Effector memory CD8-positive, alpha-beta T cell (primary cell): ENCODE data around the gene PAQR3.

Source experiments
- ATAC-seq: fragments of 150-1000 bp; cut with Tn5 transposase; replicated peaks from 2 replicates; pipeline ENCODE4 v1.10.0; 2021; ENCODE audit warnings: mild to moderate bottlenecking, moderate library complexity
- DNase-seq, 3 experiments: peaks; one replicate each; pipeline ENCODE4 v3.0.0; 2021
- H3K27ac Mint-ChIP-seq, 2 donors: one replicate each; pipeline ENCODE4 v1.8.0; 2022; ENCODE audit warnings: mild to moderate bottlenecking in 2 of 2, mixed read lengths in 2 of 2, moderate library complexity in 2 of 2
- H3K27me3 Mint-ChIP-seq, 2 donors: one replicate each; pipeline ENCODE4 v1.8.0; 2022; ENCODE audit warnings: mixed read lengths in 2 of 2
- H3K36me3 Mint-ChIP-seq: one replicate; pipeline ENCODE4 v1.8.0; 2022; ENCODE audit warnings: mild to moderate bottlenecking, moderate library complexity, mixed read lengths; ENCODE audit not compliant: insufficient read depth
- H3K4me1 Mint-ChIP-seq, 2 donors: one replicate each; pipeline ENCODE4 v1.8.0; 2022; ENCODE audit warnings: low read depth in 2 of 2, mixed read lengths in 2 of 2
- H3K4me3 Mint-ChIP-seq, 2 donors: one replicate each; pipeline ENCODE4 v1.8.0; 2022; ENCODE audit warnings: mild to moderate bottlenecking in 2 of 2, mixed read lengths in 2 of 2, moderate library complexity in 2 of 2
- H3K9me3 Mint-ChIP-seq, 2 donors: one replicate each; pipeline ENCODE4 v1.8.0; 2022; ENCODE audit warnings: mixed read lengths in 2 of 2

Gene PAQR3

GRCh38 chr4:78863991-78864390, 75.2 kb downstream of the PAQR3 start:
- no peaks in the 10 kb centered on the region for H3K27me3 Mint-ChIP-seq
- no peaks in the 10 kb centered on the region for H3K9me3 Mint-ChIP-seq
- H3K36me3 Mint-ChIP-seq: peaks cover 12% of the 10 kb centered on the region
- peaks cover 2 to 4% of the 10 kb centered on the region in 2 donors for H3K4me1 Mint-ChIP-seq
- H3K27ac Mint-ChIP-seq: no peak overlapping the region
- no peak overlapping the region for H3K4me3 Mint-ChIP-seq
- DNase-seq: no peak
- no peak for ATAC-seq

GRCh38 chr4:78863254-78863869, 75.9 kb downstream of the PAQR3 start:
- ATAC-seq: no peak
- no peaks in the 10 kb centered on the region for H3K9me3 Mint-ChIP-seq
- H3K27me3 Mint-ChIP-seq: no peaks in the 10 kb centered on the region
- H3K27ac Mint-ChIP-seq: no peak overlapping the region
- peaks cover 7% of the 10 kb centered on the region for H3K36me3 Mint-ChIP-seq
- peaks cover 2 to 4% of the 10 kb centered on the region in 2 donors for H3K4me1 Mint-ChIP-seq
- no peak overlapping the region for H3K4me3 Mint-ChIP-seq
- DNase-seq: no peak

- Mint-ChIP-seq H3K27me3 (no peaks in the 10 kb centered on the region), H3K4me1 (peaks cover 2 to 4% of the 10 kb centered on the region in 2 donors), H3K36me3 (peaks cover 7% of the 10 kb centered on the region), H3K9me3 (no peaks in the 10 kb centered on the region), H3K27ac (no peak overlapping the region), H3K4me3 (no peak overlapping the region)
- DNase-seq (no peak), ATAC-seq (no peak)
These were observed 76.9 kb downstream of the PAQR3 start for GRCh38 chr4:78862314-78862737.
